HFF-Myc (cell line): ENCODE measurements around the gene ATP13A5.

Experiments
- DNase-seq: peaks from one replicate; pipeline ENCODE4 v3.0.0-alpha.2; 2011; ENCODE audit warnings: low read depth; ENCODE audit errors: extremely low read depth
- H3K4me3 ChIP-seq: replicated peaks from 2 replicates; pipeline ENCODE4 v1.5.1; 2011; ENCODE audit warnings: low read depth, mild to moderate bottlenecking, control low read depth, low read length
- TF ChIP-seq, protein P1 (sequence below): IDR thresholded peaks from 2 replicates; pipeline ENCODE4 v1.5.1; 2012; ENCODE audit warnings: mild to moderate bottlenecking, low read depth, low read length, control low read depth; ENCODE audit errors: missing control alignments

ATP13A5 gene

DNA sequence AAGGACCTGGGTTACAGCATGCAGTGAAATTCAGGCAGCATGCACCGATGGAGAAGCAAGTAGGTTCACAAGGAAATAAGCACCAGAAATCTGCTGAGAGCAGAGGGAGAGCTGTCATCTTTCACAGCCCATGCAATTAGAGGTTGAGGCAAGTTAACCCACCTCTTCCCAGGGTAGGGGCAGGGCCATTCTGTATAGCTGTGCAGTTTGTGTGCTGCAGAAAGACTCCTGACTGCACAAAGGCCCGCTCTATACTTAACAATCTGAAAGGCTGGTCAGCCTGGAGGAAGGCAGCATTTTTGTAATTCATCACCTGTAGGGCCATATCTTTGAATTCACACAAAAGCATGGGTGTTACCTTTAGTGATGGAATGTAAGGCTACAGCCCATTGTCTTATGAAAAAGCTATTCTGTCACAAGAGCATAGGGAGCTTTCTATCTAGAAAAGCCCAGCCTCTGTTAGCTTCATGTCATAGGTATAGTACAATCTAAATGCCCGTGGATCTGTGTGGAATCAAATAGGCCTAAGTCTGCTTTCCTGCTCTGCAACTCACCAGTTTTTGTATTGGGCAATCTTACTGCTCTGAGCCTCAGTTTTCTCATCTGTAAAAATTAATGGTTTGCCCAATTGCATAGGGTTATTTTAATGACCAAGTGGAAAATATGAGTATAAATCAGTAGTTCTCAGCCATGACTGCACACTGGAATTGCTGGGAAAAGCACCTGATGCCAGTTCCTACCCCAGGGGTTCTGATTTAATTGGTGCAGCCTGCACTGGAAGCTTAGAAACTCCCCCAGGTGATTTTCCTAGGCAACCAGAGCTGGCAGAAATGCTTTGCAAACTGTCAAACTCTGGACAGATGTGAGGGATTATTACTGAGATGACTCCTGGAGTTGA lies 65.2 kb downstream of the ATP13A5 start:
- H3K4me3 ChIP-seq, result no peak overlapping the region
- no peak for DNase-seq
- TF ChIP-seq, protein P1, sequence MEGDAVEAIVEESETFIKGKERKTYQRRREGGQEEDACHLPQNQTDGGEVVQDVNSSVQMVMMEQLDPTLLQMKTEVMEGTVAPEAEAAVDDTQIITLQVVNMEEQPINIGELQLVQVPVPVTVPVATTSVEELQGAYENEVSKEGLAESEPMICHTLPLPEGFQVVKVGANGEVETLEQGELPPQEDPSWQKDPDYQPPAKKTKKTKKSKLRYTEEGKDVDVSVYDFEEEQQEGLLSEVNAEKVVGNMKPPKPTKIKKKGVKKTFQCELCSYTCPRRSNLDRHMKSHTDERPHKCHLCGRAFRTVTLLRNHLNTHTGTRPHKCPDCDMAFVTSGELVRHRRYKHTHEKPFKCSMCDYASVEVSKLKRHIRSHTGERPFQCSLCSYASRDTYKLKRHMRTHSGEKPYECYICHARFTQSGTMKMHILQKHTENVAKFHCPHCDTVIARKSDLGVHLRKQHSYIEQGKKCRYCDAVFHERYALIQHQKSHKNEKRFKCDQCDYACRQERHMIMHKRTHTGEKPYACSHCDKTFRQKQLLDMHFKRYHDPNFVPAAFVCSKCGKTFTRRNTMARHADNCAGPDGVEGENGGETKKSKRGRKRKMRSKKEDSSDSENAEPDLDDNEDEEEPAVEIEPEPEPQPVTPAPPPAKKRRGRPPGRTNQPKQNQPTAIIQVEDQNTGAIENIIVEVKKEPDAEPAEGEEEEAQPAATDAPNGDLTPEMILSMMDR, result no peak

DNA sequence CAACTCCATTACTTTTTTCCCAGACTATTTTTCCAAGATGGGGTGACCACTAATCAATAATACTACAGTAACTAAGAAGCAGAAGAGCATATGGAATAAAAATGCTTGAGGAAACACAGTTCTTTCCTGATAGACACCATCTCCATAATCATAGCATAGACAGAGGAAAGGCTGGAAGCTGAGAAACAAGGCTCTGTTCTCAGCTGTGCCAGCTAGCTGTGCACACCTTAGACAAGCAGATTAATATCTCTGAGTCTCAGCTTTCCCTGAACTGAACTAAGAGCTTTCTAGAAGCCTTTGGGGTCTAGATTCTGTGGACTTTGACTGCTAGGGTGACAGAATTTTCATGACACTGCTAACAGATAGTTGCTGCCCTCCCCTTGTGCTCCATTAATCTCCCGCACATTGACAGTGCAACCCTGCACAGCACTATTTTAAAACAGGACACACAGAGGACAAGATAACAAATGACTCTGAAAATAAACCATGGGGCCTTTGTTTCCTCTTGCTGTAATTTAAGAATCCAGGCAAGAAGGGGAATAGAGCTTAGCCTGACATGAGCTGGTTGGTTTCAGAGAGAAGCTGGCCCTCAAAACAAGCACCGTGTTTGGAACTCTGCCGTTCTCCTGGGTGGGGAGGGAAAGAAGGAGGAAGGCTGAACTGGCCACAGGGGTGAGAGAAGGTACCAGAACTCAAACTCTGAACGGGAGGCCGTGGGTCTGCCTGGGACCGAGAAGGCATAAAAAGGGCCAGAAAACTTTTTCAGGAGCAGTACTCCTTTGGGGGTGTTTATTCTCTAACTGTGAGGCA lies 67.4 kb downstream of the ATP13A5 start:
- DNase-seq, result no peak
- TF ChIP-seq, protein P1, result no peak
- H3K4me3 ChIP-seq, result no peak overlapping the region

DNA sequence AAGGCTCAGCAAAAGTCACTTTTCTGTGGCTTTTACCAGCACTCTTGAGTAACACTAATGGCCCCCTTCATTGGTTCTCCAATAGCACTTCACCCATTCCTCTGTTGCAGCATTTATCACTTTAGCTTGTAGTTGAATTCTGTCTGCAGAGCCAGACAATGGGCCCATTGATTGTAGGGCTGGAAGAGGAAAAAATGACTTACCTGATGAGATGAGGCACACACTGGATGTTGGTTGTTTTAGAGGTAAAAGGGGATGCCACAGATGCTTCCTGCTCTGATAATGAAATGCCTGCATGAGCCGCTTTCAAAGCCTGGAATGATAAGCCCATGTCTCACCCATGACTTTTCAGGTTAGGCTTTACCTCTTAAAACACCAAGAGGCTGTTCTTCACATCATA lies 73.2 kb downstream of the ATP13A5 start:
- TF ChIP-seq, protein P1, result no peak
- H3K4me3 ChIP-seq, result no peak overlapping the region
- no peak for DNase-seq

DNA sequence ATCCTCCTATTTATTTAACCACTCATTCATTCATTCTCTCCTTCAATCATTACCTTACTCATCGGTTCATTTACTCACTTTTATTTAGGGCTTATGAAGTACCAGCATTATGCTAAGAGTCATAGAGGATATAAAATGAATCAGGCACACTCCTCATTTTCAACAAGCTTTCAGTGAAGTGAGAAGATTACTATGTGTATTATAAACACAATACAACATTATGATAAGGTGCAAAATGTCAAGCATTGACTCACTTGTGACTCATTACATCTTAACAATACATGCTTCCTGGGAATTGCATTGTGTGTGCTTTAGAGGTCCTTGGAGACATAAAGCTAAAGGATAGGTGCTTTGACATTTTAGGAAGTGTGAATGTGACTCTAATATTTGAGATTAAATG lies 77.1 kb downstream of the ATP13A5 start:
- TF ChIP-seq, protein P1, result no peak
- no peak overlapping the region for H3K4me3 ChIP-seq
- no peak for DNase-seq

DNA sequence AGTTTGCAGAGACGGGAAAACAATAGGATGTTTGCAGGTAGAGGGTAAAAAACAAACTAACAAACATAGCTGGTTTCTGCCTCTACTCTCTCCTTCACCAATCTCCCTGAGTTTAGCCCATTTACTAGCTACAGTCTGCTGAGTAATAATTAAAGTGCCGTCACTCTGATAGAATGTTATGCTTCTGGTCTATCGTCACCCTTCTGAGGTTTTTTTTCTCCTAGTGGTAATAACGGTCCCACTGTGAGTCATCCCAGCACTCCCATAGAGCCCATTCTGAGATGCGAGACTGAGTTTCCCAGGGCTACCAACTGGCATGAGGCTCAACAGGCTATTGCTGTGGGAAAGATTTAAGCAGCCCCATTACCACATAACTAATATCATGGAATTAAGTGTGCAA lies 81.1 kb downstream of the ATP13A5 start:
- no peak for DNase-seq
- no peak overlapping the region for H3K4me3 ChIP-seq
- TF ChIP-seq, protein P1, result no peak

DNA sequence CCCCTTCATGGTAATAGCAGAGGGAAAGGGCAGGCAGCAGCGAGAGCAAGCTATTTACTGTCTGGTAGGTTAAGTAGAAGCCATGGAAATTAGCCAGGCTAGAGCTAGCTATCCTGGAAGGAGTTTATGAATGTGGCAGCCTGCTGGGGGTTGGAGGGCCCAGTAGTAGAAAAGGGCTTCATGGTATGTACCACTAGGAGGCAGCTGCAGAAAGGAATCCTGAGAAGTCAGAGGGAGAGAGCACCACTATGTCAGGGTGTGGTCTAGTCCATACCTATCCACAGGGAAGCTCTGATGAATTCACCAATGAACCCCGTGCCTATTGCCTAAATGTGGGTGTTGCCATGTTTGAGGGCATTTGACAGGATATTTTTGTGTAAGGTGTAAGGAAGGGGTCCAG lies 82.6 kb downstream of the ATP13A5 start:
- no peak for DNase-seq
- H3K4me3 ChIP-seq, result no peak overlapping the region
- TF ChIP-seq, protein P1, result no peak
